ACC112 (cell line): ENCODE data around the gene PTPDC1.

Experiments used
- H2AFZ ChIP-seq: fragments of 200-600 bp; sonication (generic); one replicate; pipeline ENCODE4 v1.6.0; 2017; ENCODE audit warnings: antibody characterized with exemption, low read length; ENCODE audit not compliant: unreplicated experiment
- H3K27ac ChIP-seq: fragments of 200-600 bp; sonication (generic); 2 replicates; pipeline ENCODE4 v1.5.1; 2014; ENCODE audit warnings: low read depth, mild to moderate bottlenecking, antibody characterized with exemption, low read length, moderate library complexity
- H3K27me3 ChIP-seq: fragments of 200-600 bp; sonication (generic); 2 replicates; pipeline ENCODE4 v1.6.1; 2014; ENCODE audit warnings: mild to moderate bottlenecking, antibody characterized with exemption, low read length, moderate library complexity, mixed read lengths; ENCODE audit not compliant: insufficient read depth
- H3K36me3 ChIP-seq: fragments of 200-600 bp; sonication (generic); 2 replicates; pipeline ENCODE4 v1.6.1; 2016; ENCODE audit warnings: mild to moderate bottlenecking, antibody characterized with exemption, low read length, moderate library complexity, mixed read lengths; ENCODE audit not compliant: insufficient read depth
- H3K4me1 ChIP-seq: fragments of 200-600 bp; sonication (generic); one replicate; pipeline ENCODE4 v1.6.1; 2016; ENCODE audit warnings: low read length, mixed read lengths; ENCODE audit not compliant: insufficient read depth, unreplicated experiment, control insufficient read depth
- H3K4me3 ChIP-seq: fragments of 200-600 bp; sonication (generic); 2 replicates; pipeline ENCODE4 v1.5.1; 2014; ENCODE audit warnings: mild to moderate bottlenecking, low read depth, low read length
- H3K79me2 ChIP-seq: fragments of 200-600 bp; sonication (generic); one replicate; pipeline ENCODE4 v1.6.0; 2016; ENCODE audit warnings: low read length; ENCODE audit not compliant: control insufficient read depth, unreplicated experiment, insufficient read depth

The PTPDC1 gene

DNA sequence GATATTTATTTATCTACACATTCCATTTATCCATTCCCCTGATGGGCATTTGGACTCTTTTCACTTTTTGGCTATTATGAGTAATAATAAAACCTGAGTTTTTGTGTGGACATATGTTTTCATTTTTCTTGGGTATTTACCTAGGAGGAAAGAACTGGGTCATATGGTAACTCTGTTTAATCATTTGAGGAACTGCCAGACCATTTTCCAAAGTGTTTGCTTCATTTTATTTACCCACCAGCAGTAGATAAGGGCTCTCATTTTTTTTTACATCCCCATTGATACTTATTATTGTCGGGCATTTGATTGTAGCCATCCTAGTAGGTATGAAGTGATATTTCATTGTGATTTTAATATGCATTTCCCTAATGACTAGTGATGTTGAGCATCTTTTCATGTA is 7.7 kb upstream of the PTPDC1 start:
- Histone ChIP-seq H2AFZ (no peak overlapping the region), H3K4me1 (peaks cover 5% of the 10 kb centered on the region), H3K4me3 (no peak overlapping the region), H3K79me2 (no peaks in the 10 kb centered on the region), H3K27me3 (no peaks in the 10 kb centered on the region), H3K27ac (no peak overlapping the region), H3K36me3 (peaks cover 5% of the 10 kb centered on the region; the same call in 1 of the 2 replicates)

- no peak overlapping the region for H3K4me3 ChIP-seq
- no peaks in the 10 kb centered on the region for H3K36me3 ChIP-seq
- H3K79me2 ChIP-seq, result no peaks in the 10 kb centered on the region
- no peak overlapping the region for H3K27ac ChIP-seq
- no peaks in the 10 kb centered on the region for H3K27me3 ChIP-seq
- H3K4me1 ChIP-seq, result peaks cover 5% of the 10 kb centered on the region
- H2AFZ ChIP-seq, result no peak overlapping the region
These were observed 6.2 kb upstream of the PTPDC1 start for GRCh38 chr9:94078086-94078485.

GRCh38 chr9:94079236-94079635 is 5.0 kb upstream of the PTPDC1 start:
- Histone ChIP-seq H3K79me2 (no peaks in the 10 kb centered on the region), H3K4me1 (no peaks in the 10 kb centered on the region), H3K4me3 (no peak overlapping the region), H3K27ac (no peak overlapping the region), H3K36me3 (no peaks in the 10 kb centered on the region), H2AFZ (no peak overlapping the region), H3K27me3 (no peaks in the 10 kb centered on the region)

GRCh38 chr9:94080249-94080648 is 4.0 kb upstream of the PTPDC1 start:
- no peak overlapping the region for H3K27ac ChIP-seq
- H3K4me3 ChIP-seq, result no peak overlapping the region
- no peaks in the 10 kb centered on the region for H3K27me3 ChIP-seq
- peaks cover 7% of the 10 kb centered on the region for H3K4me1 ChIP-seq
- no peaks in the 10 kb centered on the region for H3K36me3 ChIP-seq
- no peaks in the 10 kb centered on the region for H3K79me2 ChIP-seq
- H2AFZ ChIP-seq, result no peak overlapping the region

- Histone ChIP-seq H3K27ac (no peak overlapping the region), H3K79me2 (no peaks in the 10 kb centered on the region), H3K27me3 (no peaks in the 10 kb centered on the region), H3K36me3 (no peaks in the 10 kb centered on the region), H3K4me1 (peaks cover 19% of the 10 kb centered on the region), H2AFZ (no peak overlapping the region), H3K4me3 (no peak overlapping the region)
These were observed 2.8 kb upstream of the PTPDC1 start for GRCh38 chr9:94081435-94081834.

DNA sequence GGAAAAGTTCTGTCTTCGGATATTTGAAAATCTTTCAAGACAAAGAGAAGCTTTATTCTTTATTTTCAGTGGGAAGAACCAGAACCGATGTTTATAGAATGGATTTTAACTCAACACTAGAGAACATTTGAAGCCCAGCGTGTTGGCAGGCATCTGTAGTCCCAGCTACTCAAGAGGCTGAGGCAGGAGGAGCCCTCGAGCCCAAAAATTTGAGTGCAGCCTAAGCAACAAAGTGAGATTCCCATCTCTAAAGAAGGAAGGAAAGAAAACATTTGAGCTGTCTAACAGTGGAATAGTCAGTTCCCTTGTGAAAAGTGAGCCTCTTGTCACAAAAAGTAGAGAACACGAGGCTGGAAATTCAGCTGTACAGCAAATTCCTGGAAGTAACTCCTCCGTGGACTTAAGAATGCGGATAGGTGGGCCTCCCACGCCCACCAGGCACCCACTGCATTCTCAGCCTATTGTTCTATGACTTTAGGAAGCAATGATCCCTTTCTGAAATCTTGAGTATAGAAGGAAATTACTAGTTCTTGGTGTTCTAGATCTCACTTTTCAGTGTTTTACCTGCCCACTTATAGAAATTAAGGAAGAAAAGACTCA is 2.3 kb upstream of the PTPDC1 start:
- peaks cover 24% of the 10 kb centered on the region for H3K4me1 ChIP-seq
- H3K27me3 ChIP-seq, result no peaks in the 10 kb centered on the region
- no peaks in the 10 kb centered on the region for H3K79me2 ChIP-seq
- no peak overlapping the region for H2AFZ ChIP-seq
- H3K4me3 ChIP-seq, result no peak overlapping the region
- H3K36me3 ChIP-seq, result no peaks in the 10 kb centered on the region
- H3K27ac ChIP-seq, result no peak overlapping the region

DNA sequence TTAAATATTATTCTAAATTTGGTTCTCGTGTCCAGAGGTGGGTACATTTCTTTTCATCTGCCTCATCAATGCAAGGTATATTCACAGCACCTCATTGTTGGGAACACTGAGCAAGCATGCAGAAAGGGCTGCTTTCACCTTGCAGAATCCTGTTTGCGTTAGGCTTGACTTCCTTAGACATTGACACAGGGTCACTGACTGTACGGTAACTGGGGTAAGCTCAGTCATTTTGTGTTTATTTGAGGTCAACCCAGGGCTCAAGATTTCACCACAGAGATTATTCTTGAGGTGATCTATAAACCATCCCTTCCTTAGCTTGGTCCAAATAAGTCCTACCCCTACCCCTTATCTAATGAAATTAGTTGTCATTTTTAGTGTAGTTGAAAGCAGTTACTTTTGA is 1.7 kb upstream of the PTPDC1 start:
- no peaks in the 10 kb centered on the region for H3K79me2 ChIP-seq
- H3K27me3 ChIP-seq, result no peaks in the 10 kb centered on the region
- no peak overlapping the region for H2AFZ ChIP-seq
- H3K4me3 ChIP-seq, result no peak overlapping the region
- H3K27ac ChIP-seq, result no peak overlapping the region
- H3K4me1 ChIP-seq, result peaks cover 27% of the 10 kb centered on the region
- H3K36me3 ChIP-seq, result no peaks in the 10 kb centered on the region

DNA sequence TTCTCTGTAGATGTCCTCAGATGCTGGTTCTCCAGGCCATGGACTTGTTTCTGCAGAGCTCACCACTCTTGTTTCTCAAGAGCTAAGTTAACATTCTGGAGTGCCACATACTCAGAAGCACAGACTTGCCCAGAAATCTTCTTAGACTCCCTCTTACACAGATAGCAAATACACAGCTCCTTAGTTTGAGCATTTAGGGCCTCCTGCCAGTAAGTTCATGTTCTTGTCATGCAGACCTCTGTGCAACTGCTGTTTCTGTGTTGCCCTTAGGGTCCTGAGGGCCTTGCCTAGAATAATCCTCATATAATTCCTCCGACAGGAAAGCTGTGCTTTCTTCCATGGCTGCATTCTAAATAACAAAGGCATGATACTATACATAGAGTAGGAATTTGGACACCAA is 1.3 kb upstream of the PTPDC1 start:
- Histone ChIP-seq H3K4me3 (no peak overlapping the region), H2AFZ (no peak overlapping the region), H3K4me1 (peaks cover 27% of the 10 kb centered on the region), H3K36me3 (0 out of 2 replicates have a peak, but pooled peaks cover under 1% of the 10 kb centered on the region), H3K79me2 (no peaks in the 10 kb centered on the region), H3K27me3 (no peaks in the 10 kb centered on the region), H3K27ac (no peak overlapping the region)

- H3K36me3 ChIP-seq, result 0 out of 2 replicates have a peak, but pooled peaks cover 4% of the 10 kb centered on the region
- H3K27ac ChIP-seq, result peak overlapping the region; percentile 65
- no peaks in the 10 kb centered on the region for H3K79me2 ChIP-seq
These were observed 880 bp upstream of the PTPDC1 start for GRCh38 chr9:94083384-94083783.

DNA sequence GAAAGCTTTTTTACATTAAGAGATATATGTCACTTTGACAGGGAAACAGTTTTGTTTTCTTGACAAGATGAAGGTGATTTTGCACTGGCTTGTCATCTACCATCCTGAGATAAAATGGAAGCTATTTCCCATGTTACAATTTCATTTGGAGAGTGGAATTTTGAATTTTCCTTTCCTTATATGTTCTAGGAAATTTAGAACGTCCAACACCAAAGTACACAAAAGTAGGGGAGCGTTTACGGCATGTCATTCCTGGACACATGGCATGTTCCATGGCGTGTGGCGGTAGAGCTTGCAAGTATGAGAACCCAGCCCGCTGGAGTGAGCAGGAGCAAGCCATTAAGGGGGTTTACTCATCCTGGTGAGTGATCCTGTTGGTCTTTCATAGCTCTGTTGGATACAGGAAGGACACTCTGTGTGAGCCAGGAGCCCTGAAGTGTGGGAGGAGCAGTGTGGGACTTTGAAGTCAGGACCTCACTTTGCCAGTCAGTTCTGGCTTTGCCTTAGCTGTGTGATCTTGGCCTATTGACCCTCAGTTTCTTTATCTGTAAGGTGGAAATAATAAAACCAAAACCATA is 887 bp downstream of the PTPDC1 start:
- peak overlapping the region; percentile 65 for H3K27ac ChIP-seq

More at GRCh38 chr9:94083384-94083783, 880 bp upstream of the PTPDC1 start:
- H2AFZ ChIP-seq, result no peak overlapping the region
- H3K27me3 ChIP-seq, result no peaks in the 10 kb centered on the region
- H3K4me1 ChIP-seq, result peaks cover 27% of the 10 kb centered on the region
- H3K4me3 ChIP-seq, result peak overlapping the region; percentile 31; the same call in 1 of the 2 replicates

More for the DNA sequence above, 887 bp downstream of the PTPDC1 start:
- Histone ChIP-seq H2AFZ (no peak overlapping the region), H3K4me1 (peaks cover 27% of the 10 kb centered on the region), H3K36me3 (0 out of 2 replicates have a peak, but pooled peaks cover 4% of the 10 kb centered on the region), H3K79me2 (no peaks in the 10 kb centered on the region), H3K27me3 (no peaks in the 10 kb centered on the region), H3K4me3 (no peak overlapping the region)
